C1 segment of cervical spinal cord (tissue), 14 donors: Measurements from ENCODE around the gene CBLIF.
"Not testable (repeated sequence)": the region's sequence is repeated elsewhere in the genome, so short reads cannot be mapped to it uniquely, and the experiment has no call there.

Experiments
- DNase-seq, 14 donors: peaks; one replicate each; lab custom pipeline; 2025; lab: John Stamatoyannopoulos, UW

CBLIF gene

GRCh38 chr11:59847626-59848025 lies 2.3 kb upstream of the CBLIF start:
- no peak for DNase-seq

- no peak for DNase-seq
These were observed 1.3 kb upstream of the CBLIF start for GRCh38 chr11:59846556-59846955.

GRCh38 chr11:59842316-59842715 lies 3.0 kb downstream of the CBLIF start:
- DNase-seq: no peak

- no peak for DNase-seq
These were observed 3.8 kb downstream of the CBLIF start for GRCh38 chr11:59841514-59841913.

GRCh38 chr11:59839615-59840014 lies 5.7 kb downstream of the CBLIF start:
- DNase-seq: no peak

GRCh38 chr11:59833602-59834001 lies 11.7 kb downstream of the CBLIF start:
- no peak for DNase-seq

- no peak for DNase-seq
These were observed 15.9 kb downstream of the CBLIF start for GRCh38 chr11:59829358-59829757.

GRCh38 chr11:59822989-59823566 lies 22.2 kb downstream of the CBLIF start:
- peak in 3 of 14 donors; percentile 1 to 5 (median 5) for DNase-seq

GRCh38 chr11:59818572-59818971 lies 26.7 kb downstream of the CBLIF start:
- no peak for DNase-seq

GRCh38 chr11:59816434-59816833 lies 28.9 kb downstream of the CBLIF start:
- not testable (repeated sequence) for DNase-seq

- DNase-seq: no peak
These were observed 29.5 kb downstream of the CBLIF start for GRCh38 chr11:59815754-59816153.

GRCh38 chr11:59814021-59814420 lies 31.3 kb downstream of the CBLIF start:
- no peak for DNase-seq

- DNase-seq: no peak
These were observed 31.9 kb downstream of the CBLIF start for GRCh38 chr11:59813364-59813763.

- DNase-seq: no peak
These were observed 33.1 kb downstream of the CBLIF start for GRCh38 chr11:59812220-59812619.

- no peak for DNase-seq
These were observed 34.4 kb downstream of the CBLIF start for GRCh38 chr11:59810911-59811259.

GRCh38 chr11:59810189-59810910 lies 34.9 kb downstream of the CBLIF start, which contains the start of gene MRPL16:
Gene MRPL16, minus strand, starts transcription at chr11:59810778. Its CDS starts 120 bp downstream, at chr11:59810658.
- peak; percentile 9 to 86 (median 72) for DNase-seq

GRCh38 chr11:59807047-59807610 lies 38.2 kb downstream of the CBLIF start:
- DNase-seq: no peak

- DNase-seq: no peak
These were observed 41.2 kb downstream of the CBLIF start for GRCh38 chr11:59804061-59804460.

- DNase-seq: peak in 6 of 14 donors; percentile 31 to 75 (median 42)
These were observed 42.6 kb downstream of the CBLIF start for GRCh38 chr11:59802639-59803176.

- peak in 9 of 14 donors; percentile 8 to 75 (median 39) for DNase-seq
These were observed 43.2 kb downstream of the CBLIF start for GRCh38 chr11:59801981-59802638.

GRCh38 chr11:59801160-59801706 lies 44.1 kb downstream of the CBLIF start:
- no peak for DNase-seq
